Measurements from ENCODE around the gene CISTR.

- TF ChIP-seq POLR2AphosphoS5 (IDR thresholded peaks at IDR 0.05) = no peak
- no peak for TF ChIP-seq POLR2A (IDR thresholded peaks at IDR 0.05)
Measured at GRCh38 chr12:53735556-53735955, 16.2 kb downstream of the CISTR start.

Data from gastroesophageal sphincter (tissue), 2 donors.